ENCODE data around the gene MCFD2. TPM values are rescaled to one million over a fixed set of nuclear protein-coding genes. Genes with fewer than 3 reads are reported as not detected.

MCFD2 gene
- total and polyA plus RNA-seq, 10 donors = 10.3 to 112 (median 65.5) TPM

GRCh38 chr2:46963210-46963609 is 47.6 kb upstream of the MCFD2 start:
- no peak for DNase-seq
- 78 to 93% (median 92%) methylated on average over 4 of the region's 4 CpGs for WGBS, 5 donors
- Histone ChIP-seq H3K27ac (peak overlapping the region in 1 of 8 donors; percentile 3), H3K9me3 (no peaks in the 10 kb centered on the region), H3K27me3 (replicated peaks in 1 of 7) (no peaks in the 10 kb centered on the region), H3K4me1 (peaks cover 4 to 47% (median 10%) of the 10 kb centered on the region in 6 donors), H3K36me3 (peaks cover 0 to 77% (median 26%) of the 10 kb centered on the region in 6 donors), H3K4me3 (no peak overlapping the region)
- intact Hi-C loops (cut with DNase I; ENCODE audit: low total_unique reads) = no loop called here
- no peak for TF ChIP-seq POLR2AphosphoS5 (IDR thresholded peaks at IDR 0.05)
- no peak for TF ChIP-seq CTCF (IDR thresholded peaks at IDR 0.05 in 8 of 11, conservative IDR thresholded peaks at IDR 0.05 in 3 of 11)
- no peak for TF ChIP-seq POLR2A (IDR thresholded peaks at IDR 0.05)

- H3K9me3 ChIP-seq = no peaks in the 10 kb centered on the region
- TF ChIP-seq CTCF (IDR thresholded peaks at IDR 0.05 in 8 of 11, conservative IDR thresholded peaks at IDR 0.05 in 3 of 11) (no peak), POLR2AphosphoS5 (IDR thresholded peaks at IDR 0.05) (no peak), POLR2A (IDR thresholded peaks at IDR 0.05) (no peak)
- peaks cover 0 to 77% (median 30%) of the 10 kb centered on the region in 6 donors for H3K36me3 ChIP-seq
- 96 to 100% (median 98%) methylated on average over 2 of the region's 2 CpGs for WGBS, 5 donors
- no peak for DNase-seq
- no peaks in the 10 kb centered on the region for H3K27me3 ChIP-seq (replicated peaks in 1 of 7)
- peaks cover 4 to 42% (median 6%) of the 10 kb centered on the region in 6 donors for H3K4me1 ChIP-seq
- no peak overlapping the region for H3K4me3 ChIP-seq
- H3K27ac ChIP-seq = peak overlapping the region in 2 of 8 donors; percentile 3 to 11
- intact Hi-C loops (cut with DNase I; ENCODE audit: low total_unique reads) = no loop called here
Observed at GRCh38 chr2:46962751-46963150, 47.1 kb upstream of the MCFD2 start.

- Histone ChIP-seq H3K27ac (no peak overlapping the region), H3K4me3 (no peak overlapping the region), H3K4me1 (peaks cover 0 to 27% (median under 1%) of the 10 kb centered on the region in 6 donors), H3K36me3 (peaks cover 6 to 97% (median 49%) of the 10 kb centered on the region in 6 donors), H3K9me3 (no peaks in the 10 kb centered on the region), H3K27me3 (replicated peaks in 1 of 7) (no peaks in the 10 kb centered on the region)
- TF ChIP-seq POLR2AphosphoS5 (IDR thresholded peaks at IDR 0.05) = no peak
- TF ChIP-seq POLR2A (IDR thresholded peaks at IDR 0.05) = no peak
- no peak for TF ChIP-seq CTCF (IDR thresholded peaks at IDR 0.05 in 8 of 11, conservative IDR thresholded peaks at IDR 0.05 in 3 of 11)
- DNase-seq = peak; percentile 37
- intact Hi-C loops (cut with DNase I; ENCODE audit: low total_unique reads) = no loop called here
- 88 to 100% (median 90%) methylated on average over 2 of the region's 2 CpGs for WGBS, 5 donors
Observed at GRCh38 chr2:46960618-46961017, 45.0 kb upstream of the MCFD2 start.

- peaks cover 6 to 100% (median 58%) of the 10 kb centered on the region in 6 donors for H3K36me3 ChIP-seq
- DNase-seq = peak; percentile 59
- H3K9me3 ChIP-seq = no peaks in the 10 kb centered on the region
- no peak overlapping the region for H3K27ac ChIP-seq
- 89 to 93% (median 90%) methylated on average over 15 to 17 of the region's 17 CpGs for WGBS, 5 donors
- intact Hi-C loops (cut with DNase I; ENCODE audit: low total_unique reads) = no loop called here
- TF ChIP-seq CTCF (IDR thresholded peaks at IDR 0.05 in 8 of 11, conservative IDR thresholded peaks at IDR 0.05 in 3 of 11) (no peak), POLR2A (IDR thresholded peaks at IDR 0.05) (no peak), POLR2AphosphoS5 (IDR thresholded peaks at IDR 0.05) (no peak)
- peaks cover 0 to 21% (median 8%) of the 10 kb centered on the region in 6 donors for H3K4me1 ChIP-seq
- H3K27me3 ChIP-seq (replicated peaks in 1 of 7) = no peaks in the 10 kb centered on the region
- no peak overlapping the region for H3K4me3 ChIP-seq
Observed at GRCh38 chr2:46958431-46959017, 42.9 kb upstream of the MCFD2 start.
